ENCODE data around the gene MCTP2.

Gene MCTP2

GRCh38 chr15:94305133-94305532, 73.8 kb downstream of the MCTP2 start:
- DNase-seq (ENCODE audit: low read depth, low spot score), result no peak
- ChIA-PET CTCF (interaction anchor here (2.4 to 3.3 kb wide), 2 partner anchors 19 to 141 kb away, joined by 8 to 12 read pairs; no protein-coding TSS in a partner anchor), POLR2A (no interaction called here)
- H3K4me3 ChIP-seq (ENCODE audit: low read depth, low read length), result no peak overlapping the region
- TF ChIP-seq, protein P1, sequence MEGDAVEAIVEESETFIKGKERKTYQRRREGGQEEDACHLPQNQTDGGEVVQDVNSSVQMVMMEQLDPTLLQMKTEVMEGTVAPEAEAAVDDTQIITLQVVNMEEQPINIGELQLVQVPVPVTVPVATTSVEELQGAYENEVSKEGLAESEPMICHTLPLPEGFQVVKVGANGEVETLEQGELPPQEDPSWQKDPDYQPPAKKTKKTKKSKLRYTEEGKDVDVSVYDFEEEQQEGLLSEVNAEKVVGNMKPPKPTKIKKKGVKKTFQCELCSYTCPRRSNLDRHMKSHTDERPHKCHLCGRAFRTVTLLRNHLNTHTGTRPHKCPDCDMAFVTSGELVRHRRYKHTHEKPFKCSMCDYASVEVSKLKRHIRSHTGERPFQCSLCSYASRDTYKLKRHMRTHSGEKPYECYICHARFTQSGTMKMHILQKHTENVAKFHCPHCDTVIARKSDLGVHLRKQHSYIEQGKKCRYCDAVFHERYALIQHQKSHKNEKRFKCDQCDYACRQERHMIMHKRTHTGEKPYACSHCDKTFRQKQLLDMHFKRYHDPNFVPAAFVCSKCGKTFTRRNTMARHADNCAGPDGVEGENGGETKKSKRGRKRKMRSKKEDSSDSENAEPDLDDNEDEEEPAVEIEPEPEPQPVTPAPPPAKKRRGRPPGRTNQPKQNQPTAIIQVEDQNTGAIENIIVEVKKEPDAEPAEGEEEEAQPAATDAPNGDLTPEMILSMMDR (IDR thresholded peaks at IDR 0.05; ENCODE audit: insufficient read depth, low read length, missing control alignments), result no peak

GRCh38 chr15:94306700-94307650, 75.6 kb downstream of the MCTP2 start:
- CTCF ChIA-PET, result interaction anchor here (1.2 to 3.3 kb wide), 4 partner anchors 11 to 143 kb away, joined by 3 to 12 read pairs (median 6); no protein-coding TSS in a partner anchor
- DNase-seq (ENCODE audit: low read depth, low spot score), result no peak
- POLR2A ChIA-PET, result no interaction called here
- no peak overlapping the region for H3K4me3 ChIP-seq (ENCODE audit: low read depth, low read length)
- TF ChIP-seq, protein P1 (IDR thresholded peaks at IDR 0.05; ENCODE audit: insufficient read depth, low read length, missing control alignments), result no peak

GRCh38 chr15:94312946-94313345, 81.6 kb downstream of the MCTP2 start:
- DNase-seq (ENCODE audit: low read depth, low spot score), result peak; percentile 19
- H3K4me3 ChIP-seq (ENCODE audit: low read depth, low read length), result no peak overlapping the region
- ChIA-PET CTCF (interaction anchor here (0.6 to 2.9 kb wide), 2 partner anchors 10 to 148 kb away, joined by 3 to 13 read pairs; no protein-coding TSS in a partner anchor), POLR2A (no interaction called here)
- TF ChIP-seq, protein P1 (IDR thresholded peaks at IDR 0.05; ENCODE audit: insufficient read depth, low read length, missing control alignments), result no peak

DNA sequence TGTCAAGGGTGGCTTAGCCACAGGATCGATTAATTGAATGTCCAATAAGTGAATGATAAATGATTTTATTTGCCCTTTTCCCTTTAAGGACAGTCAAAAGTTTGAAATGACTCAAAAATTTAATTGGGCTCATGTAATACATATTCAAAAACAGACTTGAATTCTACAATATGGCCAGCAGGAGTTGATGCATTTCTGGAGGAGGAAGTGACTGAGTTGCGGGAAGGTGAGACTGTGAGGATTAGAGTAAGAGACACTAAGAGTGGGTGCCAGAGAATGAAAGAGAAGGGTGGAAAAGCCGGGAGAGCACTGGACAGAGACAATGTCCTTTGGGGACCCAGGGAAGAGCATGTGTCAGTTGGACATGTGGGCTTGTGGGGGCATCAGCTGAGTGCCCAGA, 83.3 kb downstream of the MCTP2 start:
- DNase-seq (ENCODE audit: low read depth, low spot score), result no peak
- ChIA-PET POLR2A (no interaction called here), CTCF (interaction anchor here (1.2 to 2.9 kb wide), 2 partner anchors 9 to 150 kb away, joined by 5 to 13 read pairs; no protein-coding TSS in a partner anchor)
- no peak overlapping the region for H3K4me3 ChIP-seq (ENCODE audit: low read depth, low read length)
- TF ChIP-seq, protein P1 (IDR thresholded peaks at IDR 0.05; ENCODE audit: insufficient read depth, low read length, missing control alignments), result no peak

DNA sequence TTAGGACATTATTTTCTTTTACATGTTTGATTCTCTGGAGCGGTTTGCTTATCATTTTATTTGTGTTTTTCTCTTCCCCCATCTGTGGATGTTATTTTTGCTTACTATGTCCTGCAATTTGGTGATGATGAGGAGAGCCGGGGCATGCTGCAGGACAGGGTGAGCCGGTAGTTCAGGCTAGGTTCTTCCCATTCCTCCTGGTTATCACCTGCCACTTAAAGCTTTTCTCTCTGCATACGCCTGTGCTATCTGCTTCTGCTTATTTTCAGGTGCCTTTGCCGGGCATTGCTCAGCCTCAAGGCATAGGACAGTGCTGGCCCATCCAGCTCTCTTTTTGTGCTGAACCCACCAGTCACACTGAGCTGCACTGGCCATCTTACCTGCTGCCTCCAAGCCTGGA, 85.8 kb downstream of the MCTP2 start:
- CTCF ChIA-PET, result interaction anchor here (1.2 kb wide), 1 partner anchor 10 kb away, joined by 5 read pairs; no protein-coding TSS in a partner anchor
- no peak for DNase-seq (ENCODE audit: low read depth, low spot score)
- POLR2A ChIA-PET, result no interaction called here
- TF ChIP-seq, protein P1 (IDR thresholded peaks at IDR 0.05; ENCODE audit: insufficient read depth, low read length, missing control alignments), result no peak
- H3K4me3 ChIP-seq (ENCODE audit: low read depth, low read length), result no peak overlapping the region

DNA sequence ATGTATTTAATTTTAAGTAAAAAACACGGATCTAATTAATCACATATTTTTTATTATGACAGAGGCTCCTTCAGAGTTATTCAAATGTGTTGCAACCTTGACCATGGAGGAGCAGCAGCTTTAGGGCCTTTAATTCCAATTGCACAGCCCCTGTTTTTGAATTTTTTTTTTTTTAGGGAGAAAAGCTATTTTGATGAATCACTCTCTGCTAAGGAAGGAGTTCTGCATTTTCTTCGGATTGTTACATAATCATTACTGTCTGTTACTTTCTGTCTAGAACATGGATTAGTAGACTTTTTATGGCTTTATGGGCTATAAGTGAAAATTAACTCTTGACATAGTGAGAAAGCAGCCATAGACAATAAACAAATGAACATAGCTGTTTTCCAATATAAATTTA, 90.8 kb downstream of the MCTP2 start:
- ChIA-PET POLR2A (interaction anchor here (0.7 kb wide), 1 partner anchor 117 kb away, joined by 3 read pairs; no protein-coding TSS in a partner anchor), CTCF (interaction anchor here (2.2 to 8.8 kb wide), 6 partner anchors 8 to 197 kb away, joined by 12 to 448 read pairs (median 39); no protein-coding TSS in a partner anchor)
- H3K4me3 ChIP-seq (ENCODE audit: low read depth, low read length), result no peak overlapping the region
- TF ChIP-seq, protein P1 (IDR thresholded peaks at IDR 0.05; ENCODE audit: insufficient read depth, low read length, missing control alignments), result no peak
- peak; percentile 17 for DNase-seq (ENCODE audit: low read depth, low spot score)

Data from AG04449 (cell line).